K562 (cell line): Measurements from ENCODE around the gene ETV2. TPM values are rescaled to one million over a fixed set of nuclear protein-coding genes. Genes with fewer than 3 reads are reported as not detected.

Experiments
- CBFA2T3 ChIP-seq: fragments of 450-650 bp; IDR thresholded peaks from 2 replicates; pipeline ENCODE4 v1.6.1; 2017
- NCOA4 ChIP-seq: fragments of 450-650 bp; IDR thresholded peaks from 2 replicates; pipeline ENCODE4 v1.6.1; 2018; ENCODE audit warnings: mild to moderate bottlenecking; ENCODE audit not compliant: partially characterized antibody
- NEUROD1 ChIP-seq: fragments of 150-350 bp; IDR thresholded peaks from 2 replicates; pipeline ENCODE4 v1.6.1; 2014; ENCODE audit warnings: borderline replicate concordance, low read length, low read depth; ENCODE audit not compliant: partially characterized antibody
- ZNF217 ChIP-seq: sonication (generic); formaldehyde crosslinking; IDR thresholded peaks from 2 replicates; pipeline ENCODE4 v1.8.0; 2022; ENCODE audit warnings: mild to moderate bottlenecking, missing genetic modification reagents
- ZNF263 ChIP-seq: sonication (generic); formaldehyde crosslinking; IDR thresholded peaks from 2 replicates; pipeline ENCODE4 v1.8.0; 2022; ENCODE audit warnings: mild to moderate bottlenecking, missing genetic modification reagents, borderline replicate concordance
- ZNF75A ChIP-seq: fragments of 450-650 bp; formaldehyde crosslinking; IDR thresholded peaks from 2 replicates; pipeline ENCODE4 v1.4.0; 2020; ENCODE audit warnings: mild to moderate bottlenecking
- polyA plus RNA-seq, 8 experiments: library from polyadenylated mRNA; depleted of rRNA in 4 of 8; stranded (reverse) in 5 of 8; unstranded in 3 of 8; fragments of >200 nt; fragmentation: Nextera tagmentation in 2 of 8; fragmentation: Illumina TruSeq in 1 of 8; extraction: Ambion mirVana in 2 of 8; extraction: Trizol in 1 of 8; gene quantifications; 2 replicates each; pipeline versions ENCODE4 v1.2.1 to v1.2.3, GENCODE V29; 2011 to 2014; ENCODE audit warnings: inconsistent platforms in 1 of 8, missing spikeins in 1 of 8
- total RNA-seq, 7 experiments: library from RNA; depleted of rRNA in 6 of 7; stranded (reverse); fragments of >200 nt in 6 of 7; fragmentation: Illumina TruSeq in 2 of 7; extraction: Trizol in 2 of 7; gene quantifications; 2 replicates each; pipeline versions ENCODE4 v1.2.1 to v1.2.3, GENCODE V29; 2011 to 2021; ENCODE audit warnings: low replicate concordance in 1 of 7
- TF ChIP-seq, protein P1 (sequence below): sonication (generic); formaldehyde crosslinking; IDR thresholded peaks from 2 replicates; pipeline ENCODE4 v1.8.1; 2023; ENCODE audit warnings: mild to moderate bottlenecking, missing genetic modification reagents
- TF ChIP-seq, protein P2 (sequence below), 2 experiments: fragments of 450-650 bp in 1 of 2; IDR thresholded peaks; 2 replicates each; pipeline ENCODE4 v1.6.1; 2011 to 2017; ENCODE audit warnings: low read depth in 2 of 2, antibody characterized with exemption in 1 of 2, borderline replicate concordance in 1 of 2, low read length in 1 of 2, mild to moderate bottlenecking in 1 of 2, mixed read lengths in 1 of 2; ENCODE audit not compliant: control insufficient read depth in 1 of 2
- TF ChIP-seq, protein P3 (sequence below): sonication (generic); formaldehyde crosslinking; IDR thresholded peaks from 2 replicates; pipeline ENCODE4 v1.8.0; 2023; ENCODE audit warnings: missing genetic modification reagents, mild to moderate bottlenecking, borderline replicate concordance
- TF ChIP-seq, protein P4 (sequence below): fragments of 450-650 bp; formaldehyde crosslinking; IDR thresholded peaks from 2 replicates; pipeline ENCODE4 v1.4.0; 2022; ENCODE audit warnings: missing genetic modification characterization
- TF ChIP-seq, protein P5 (sequence below): fragments of 250-450 bp; sonication (Bioruptor Pico); IDR thresholded peaks from 2 replicates; pipeline ENCODE4 v1.4.0; 2020; ENCODE audit warnings: borderline replicate concordance

ETV2 gene
- total and polyA plus RNA-seq, 9 of the 15 experiments (the other 6 are each of a cell fraction or from before 2014, with no cell fraction given): 0.11 to 3.7 (median 0.55) TPM

DNA sequence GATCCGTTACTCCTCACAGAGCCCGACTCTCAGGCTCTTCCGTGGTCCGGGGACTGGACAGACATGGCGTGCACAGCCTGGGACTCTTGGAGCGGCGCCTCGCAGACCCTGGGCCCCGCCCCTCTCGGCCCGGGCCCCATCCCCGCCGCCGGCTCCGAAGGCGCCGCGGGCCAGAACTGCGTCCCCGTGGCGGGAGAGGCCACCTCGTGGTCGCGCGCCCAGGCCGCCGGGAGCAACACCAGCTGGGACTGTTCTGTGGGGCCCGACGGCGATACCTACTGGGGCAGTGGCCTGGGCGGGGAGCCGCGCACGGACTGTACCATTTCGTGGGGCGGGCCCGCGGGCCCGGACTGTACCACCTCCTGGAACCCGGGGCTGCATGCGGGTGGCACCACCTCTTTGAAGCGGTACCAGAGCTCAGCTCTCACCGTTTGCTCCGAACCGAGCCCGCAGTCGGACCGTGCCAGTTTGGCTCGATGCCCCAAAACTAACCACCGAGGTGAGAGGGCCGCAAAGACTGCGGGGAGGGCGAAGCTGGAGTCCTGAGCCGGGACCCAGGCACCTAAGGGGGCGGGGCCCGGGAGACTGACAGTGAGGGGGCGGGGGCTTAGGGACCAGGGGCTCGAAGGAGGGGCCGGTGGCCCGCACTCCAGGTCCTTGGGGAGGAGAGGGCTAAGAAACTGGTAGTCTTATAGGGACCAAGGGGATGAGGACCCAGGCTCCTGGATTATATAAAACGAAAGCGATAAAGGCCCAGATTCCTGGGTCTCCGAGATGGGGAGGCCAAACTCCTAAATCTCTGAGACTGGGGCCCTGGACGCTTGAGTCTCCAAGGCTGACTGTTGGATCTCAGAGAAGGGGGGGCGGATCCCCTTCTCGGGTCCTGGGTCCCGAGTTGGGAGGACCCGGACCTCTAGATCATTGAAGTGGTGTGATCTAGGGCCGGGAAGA is 2.0 kb downstream of the ETV2 start (continued):
- TF ChIP-seq, protein P1, sequence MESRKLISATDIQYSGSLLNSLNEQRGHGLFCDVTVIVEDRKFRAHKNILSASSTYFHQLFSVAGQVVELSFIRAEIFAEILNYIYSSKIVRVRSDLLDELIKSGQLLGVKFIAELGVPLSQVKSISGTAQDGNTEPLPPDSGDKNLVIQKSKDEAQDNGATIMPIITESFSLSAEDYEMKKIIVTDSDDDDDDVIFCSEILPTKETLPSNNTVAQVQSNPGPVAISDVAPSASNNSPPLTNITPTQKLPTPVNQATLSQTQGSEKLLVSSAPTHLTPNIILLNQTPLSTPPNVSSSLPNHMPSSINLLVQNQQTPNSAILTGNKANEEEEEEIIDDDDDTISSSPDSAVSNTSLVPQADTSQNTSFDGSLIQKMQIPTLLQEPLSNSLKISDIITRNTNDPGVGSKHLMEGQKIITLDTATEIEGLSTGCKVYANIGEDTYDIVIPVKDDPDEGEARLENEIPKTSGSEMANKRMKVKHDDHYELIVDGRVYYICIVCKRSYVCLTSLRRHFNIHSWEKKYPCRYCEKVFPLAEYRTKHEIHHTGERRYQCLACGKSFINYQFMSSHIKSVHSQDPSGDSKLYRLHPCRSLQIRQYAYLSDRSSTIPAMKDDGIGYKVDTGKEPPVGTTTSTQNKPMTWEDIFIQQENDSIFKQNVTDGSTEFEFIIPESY (CRISPR knock-in tag): peak; percentile 92
- TF ChIP-seq, protein P2, sequence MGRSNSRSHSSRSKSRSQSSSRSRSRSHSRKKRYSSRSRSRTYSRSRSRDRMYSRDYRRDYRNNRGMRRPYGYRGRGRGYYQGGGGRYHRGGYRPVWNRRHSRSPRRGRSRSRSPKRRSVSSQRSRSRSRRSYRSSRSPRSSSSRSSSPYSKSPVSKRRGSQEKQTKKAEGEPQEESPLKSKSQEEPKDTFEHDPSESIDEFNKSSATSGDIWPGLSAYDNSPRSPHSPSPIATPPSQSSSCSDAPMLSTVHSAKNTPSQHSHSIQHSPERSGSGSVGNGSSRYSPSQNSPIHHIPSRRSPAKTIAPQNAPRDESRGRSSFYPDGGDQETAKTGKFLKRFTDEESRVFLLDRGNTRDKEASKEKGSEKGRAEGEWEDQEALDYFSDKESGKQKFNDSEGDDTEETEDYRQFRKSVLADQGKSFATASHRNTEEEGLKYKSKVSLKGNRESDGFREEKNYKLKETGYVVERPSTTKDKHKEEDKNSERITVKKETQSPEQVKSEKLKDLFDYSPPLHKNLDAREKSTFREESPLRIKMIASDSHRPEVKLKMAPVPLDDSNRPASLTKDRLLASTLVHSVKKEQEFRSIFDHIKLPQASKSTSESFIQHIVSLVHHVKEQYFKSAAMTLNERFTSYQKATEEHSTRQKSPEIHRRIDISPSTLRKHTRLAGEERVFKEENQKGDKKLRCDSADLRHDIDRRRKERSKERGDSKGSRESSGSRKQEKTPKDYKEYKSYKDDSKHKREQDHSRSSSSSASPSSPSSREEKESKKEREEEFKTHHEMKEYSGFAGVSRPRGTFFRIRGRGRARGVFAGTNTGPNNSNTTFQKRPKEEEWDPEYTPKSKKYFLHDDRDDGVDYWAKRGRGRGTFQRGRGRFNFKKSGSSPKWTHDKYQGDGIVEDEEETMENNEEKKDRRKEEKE (IDR thresholded peaks at IDR 0.05; ENCODE audit: borderline replicate concordance in 1 of 2, control insufficient read depth in 1 of 2, low read depth in 2 of 2, low read length in 1 of 2): peak in 1 of 2 experiments; percentile 94; a peak in 2 of 4 replicates
- TF ChIP-seq, protein P3, sequence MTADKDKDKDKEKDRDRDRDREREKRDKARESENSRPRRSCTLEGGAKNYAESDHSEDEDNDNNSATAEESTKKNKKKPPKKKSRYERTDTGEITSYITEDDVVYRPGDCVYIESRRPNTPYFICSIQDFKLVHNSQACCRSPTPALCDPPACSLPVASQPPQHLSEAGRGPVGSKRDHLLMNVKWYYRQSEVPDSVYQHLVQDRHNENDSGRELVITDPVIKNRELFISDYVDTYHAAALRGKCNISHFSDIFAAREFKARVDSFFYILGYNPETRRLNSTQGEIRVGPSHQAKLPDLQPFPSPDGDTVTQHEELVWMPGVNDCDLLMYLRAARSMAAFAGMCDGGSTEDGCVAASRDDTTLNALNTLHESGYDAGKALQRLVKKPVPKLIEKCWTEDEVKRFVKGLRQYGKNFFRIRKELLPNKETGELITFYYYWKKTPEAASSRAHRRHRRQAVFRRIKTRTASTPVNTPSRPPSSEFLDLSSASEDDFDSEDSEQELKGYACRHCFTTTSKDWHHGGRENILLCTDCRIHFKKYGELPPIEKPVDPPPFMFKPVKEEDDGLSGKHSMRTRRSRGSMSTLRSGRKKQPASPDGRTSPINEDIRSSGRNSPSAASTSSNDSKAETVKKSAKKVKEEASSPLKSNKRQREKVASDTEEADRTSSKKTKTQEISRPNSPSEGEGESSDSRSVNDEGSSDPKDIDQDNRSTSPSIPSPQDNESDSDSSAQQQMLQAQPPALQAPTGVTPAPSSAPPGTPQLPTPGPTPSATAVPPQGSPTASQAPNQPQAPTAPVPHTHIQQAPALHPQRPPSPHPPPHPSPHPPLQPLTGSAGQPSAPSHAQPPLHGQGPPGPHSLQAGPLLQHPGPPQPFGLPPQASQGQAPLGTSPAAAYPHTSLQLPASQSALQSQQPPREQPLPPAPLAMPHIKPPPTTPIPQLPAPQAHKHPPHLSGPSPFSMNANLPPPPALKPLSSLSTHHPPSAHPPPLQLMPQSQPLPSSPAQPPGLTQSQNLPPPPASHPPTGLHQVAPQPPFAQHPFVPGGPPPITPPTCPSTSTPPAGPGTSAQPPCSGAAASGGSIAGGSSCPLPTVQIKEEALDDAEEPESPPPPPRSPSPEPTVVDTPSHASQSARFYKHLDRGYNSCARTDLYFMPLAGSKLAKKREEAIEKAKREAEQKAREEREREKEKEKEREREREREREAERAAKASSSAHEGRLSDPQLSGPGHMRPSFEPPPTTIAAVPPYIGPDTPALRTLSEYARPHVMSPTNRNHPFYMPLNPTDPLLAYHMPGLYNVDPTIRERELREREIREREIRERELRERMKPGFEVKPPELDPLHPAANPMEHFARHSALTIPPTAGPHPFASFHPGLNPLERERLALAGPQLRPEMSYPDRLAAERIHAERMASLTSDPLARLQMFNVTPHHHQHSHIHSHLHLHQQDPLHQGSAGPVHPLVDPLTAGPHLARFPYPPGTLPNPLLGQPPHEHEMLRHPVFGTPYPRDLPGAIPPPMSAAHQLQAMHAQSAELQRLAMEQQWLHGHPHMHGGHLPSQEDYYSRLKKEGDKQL: peak; percentile 95; the same call in 1 of the 2 replicates
- TF ChIP-seq, protein P4, sequence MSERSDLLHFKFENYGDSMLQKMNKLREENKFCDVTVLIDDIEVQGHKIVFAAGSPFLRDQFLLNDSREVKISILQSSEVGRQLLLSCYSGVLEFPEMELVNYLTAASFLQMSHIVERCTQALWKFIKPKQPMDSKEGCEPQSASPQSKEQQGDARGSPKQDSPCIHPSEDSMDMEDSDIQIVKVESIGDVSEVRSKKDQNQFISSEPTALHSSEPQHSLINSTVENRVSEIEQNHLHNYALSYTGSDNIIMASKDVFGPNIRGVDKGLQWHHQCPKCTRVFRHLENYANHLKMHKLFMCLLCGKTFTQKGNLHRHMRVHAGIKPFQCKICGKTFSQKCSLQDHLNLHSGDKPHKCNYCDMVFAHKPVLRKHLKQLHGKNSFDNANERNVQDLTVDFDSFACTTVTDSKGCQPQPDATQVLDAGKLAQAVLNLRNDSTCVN (CRISPR knock-in tag): no peak
- TF ChIP-seq NCOA4: no peak
- TF ChIP-seq ZNF217 (CRISPR knock-in tag): no peak
- TF ChIP-seq, protein P5, sequence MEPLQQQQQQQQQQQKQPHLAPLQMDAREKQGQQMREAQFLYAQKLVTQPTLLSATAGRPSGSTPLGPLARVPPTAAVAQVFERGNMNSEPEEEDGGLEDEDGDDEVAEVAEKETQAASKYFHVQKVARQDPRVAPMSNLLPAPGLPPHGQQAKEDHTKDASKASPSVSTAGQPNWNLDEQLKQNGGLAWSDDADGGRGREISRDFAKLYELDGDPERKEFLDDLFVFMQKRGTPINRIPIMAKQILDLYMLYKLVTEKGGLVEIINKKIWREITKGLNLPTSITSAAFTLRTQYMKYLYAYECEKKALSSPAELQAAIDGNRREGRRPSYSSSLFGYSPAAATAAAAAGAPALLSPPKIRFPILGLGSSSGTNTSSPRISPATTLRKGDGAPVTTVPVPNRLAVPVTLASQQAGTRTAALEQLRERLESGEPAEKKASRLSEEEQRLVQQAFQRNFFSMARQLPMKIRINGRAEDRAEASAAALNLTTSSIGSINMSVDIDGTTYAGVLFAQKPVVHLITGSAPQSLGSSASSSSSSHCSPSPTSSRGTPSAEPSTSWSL (CRISPR knock-in tag): 0 out of 2 replicates have a peak, but pooled peaks have one; percentile 22
- TF ChIP-seq NEUROD1: peak; percentile 65
- TF ChIP-seq ZNF75A: no peak
- no peak; the same call in 1 of the 2 replicates for TF ChIP-seq CBFA2T3
- no peak for TF ChIP-seq ZNF263 (CRISPR knock-in tag)
